HEK293 (cell line): Measurements from ENCODE around the gene TSC2.
"Not testable (repeated sequence)": the region's sequence is repeated elsewhere in the genome, so short reads cannot be mapped to it uniquely, and the experiment has no call there.

Experiments
- KLF16 ChIP-seq: fragments of 450-650 bp; formaldehyde crosslinking; IDR thresholded peaks from 2 replicates; pipeline ENCODE4 v1.5.1; 2017; ENCODE audit warnings: missing biosample characterization, missing genetic modification characterization
- RBAK ChIP-seq: fragments of 450-650 bp; formaldehyde crosslinking; IDR thresholded peaks from 2 replicates; pipeline ENCODE4 v1.5.1; 2016; ENCODE audit warnings: missing biosample characterization, missing genetic modification characterization
- YY1 ChIP-seq: fragments of 450-650 bp; formaldehyde crosslinking; IDR thresholded peaks from 2 replicates; pipeline ENCODE4 v1.5.1; 2018; ENCODE audit warnings: missing biosample characterization, missing genetic modification characterization
- ZNF324 ChIP-seq: fragments of 450-650 bp; formaldehyde crosslinking; IDR thresholded peaks from 2 replicates; pipeline ENCODE4 v1.5.1; 2016; ENCODE audit warnings: missing biosample characterization, missing genetic modification characterization
- ZNF37A ChIP-seq: fragments of 450-650 bp; IDR thresholded peaks from 2 replicates; pipeline ENCODE4 v1.5.1; 2018; ENCODE audit warnings: missing biosample characterization, missing genetic modification characterization
- ZNF423 ChIP-seq: fragments of 450-650 bp; formaldehyde crosslinking; IDR thresholded peaks from 2 replicates; pipeline ENCODE4 v1.5.1; 2016; ENCODE audit warnings: missing biosample characterization, missing genetic modification characterization
- ZNF621 ChIP-seq: fragments of 450-650 bp; formaldehyde crosslinking; IDR thresholded peaks from 2 replicates; pipeline ENCODE4 v1.5.1; 2017; ENCODE audit warnings: missing biosample characterization, missing genetic modification characterization
- TF ChIP-seq, protein P1 (sequence below): fragments of 450-650 bp; formaldehyde crosslinking; IDR thresholded peaks from 2 replicates; pipeline ENCODE4 v1.5.1; 2016; ENCODE audit warnings: missing biosample characterization, missing genetic modification characterization
- TF ChIP-seq, protein P2 (sequence below): fragments of 450-650 bp; formaldehyde crosslinking; IDR thresholded peaks from 2 replicates; pipeline ENCODE4 v1.5.1; 2016; ENCODE audit warnings: missing biosample characterization, missing genetic modification characterization

DNA sequence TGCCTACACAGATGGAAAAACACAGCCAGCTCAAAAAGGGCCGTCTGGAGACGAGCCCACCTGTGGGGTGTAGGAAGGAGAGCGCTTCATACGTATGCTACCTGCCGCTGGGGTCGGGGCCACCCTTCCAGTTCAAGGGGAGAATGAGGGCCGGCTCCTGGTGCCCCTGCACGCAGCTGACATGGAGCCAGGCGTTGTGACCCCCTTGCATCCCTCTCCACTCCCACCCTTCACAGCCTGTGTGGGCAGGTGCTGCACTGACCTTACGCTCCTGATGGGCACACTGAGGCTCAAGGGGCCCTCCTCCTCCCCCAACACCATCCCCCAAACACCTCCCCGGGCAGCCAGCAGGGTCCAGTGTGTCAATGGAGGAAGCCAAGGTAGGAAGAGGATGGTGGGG is 77.8 kb downstream of the TSC2 start:
- TF ChIP-seq ZNF37A, ZNF324, ZNF423, ZNF621, KLF16, YY1, RBAK (tag by site-specific recombination): not testable (repeated sequence)
- TF ChIP-seq, protein P1, sequence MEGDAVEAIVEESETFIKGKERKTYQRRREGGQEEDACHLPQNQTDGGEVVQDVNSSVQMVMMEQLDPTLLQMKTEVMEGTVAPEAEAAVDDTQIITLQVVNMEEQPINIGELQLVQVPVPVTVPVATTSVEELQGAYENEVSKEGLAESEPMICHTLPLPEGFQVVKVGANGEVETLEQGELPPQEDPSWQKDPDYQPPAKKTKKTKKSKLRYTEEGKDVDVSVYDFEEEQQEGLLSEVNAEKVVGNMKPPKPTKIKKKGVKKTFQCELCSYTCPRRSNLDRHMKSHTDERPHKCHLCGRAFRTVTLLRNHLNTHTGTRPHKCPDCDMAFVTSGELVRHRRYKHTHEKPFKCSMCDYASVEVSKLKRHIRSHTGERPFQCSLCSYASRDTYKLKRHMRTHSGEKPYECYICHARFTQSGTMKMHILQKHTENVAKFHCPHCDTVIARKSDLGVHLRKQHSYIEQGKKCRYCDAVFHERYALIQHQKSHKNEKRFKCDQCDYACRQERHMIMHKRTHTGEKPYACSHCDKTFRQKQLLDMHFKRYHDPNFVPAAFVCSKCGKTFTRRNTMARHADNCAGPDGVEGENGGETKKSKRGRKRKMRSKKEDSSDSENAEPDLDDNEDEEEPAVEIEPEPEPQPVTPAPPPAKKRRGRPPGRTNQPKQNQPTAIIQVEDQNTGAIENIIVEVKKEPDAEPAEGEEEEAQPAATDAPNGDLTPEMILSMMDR (tag by site-specific recombination), result not testable (repeated sequence)
- TF ChIP-seq, protein P2, sequence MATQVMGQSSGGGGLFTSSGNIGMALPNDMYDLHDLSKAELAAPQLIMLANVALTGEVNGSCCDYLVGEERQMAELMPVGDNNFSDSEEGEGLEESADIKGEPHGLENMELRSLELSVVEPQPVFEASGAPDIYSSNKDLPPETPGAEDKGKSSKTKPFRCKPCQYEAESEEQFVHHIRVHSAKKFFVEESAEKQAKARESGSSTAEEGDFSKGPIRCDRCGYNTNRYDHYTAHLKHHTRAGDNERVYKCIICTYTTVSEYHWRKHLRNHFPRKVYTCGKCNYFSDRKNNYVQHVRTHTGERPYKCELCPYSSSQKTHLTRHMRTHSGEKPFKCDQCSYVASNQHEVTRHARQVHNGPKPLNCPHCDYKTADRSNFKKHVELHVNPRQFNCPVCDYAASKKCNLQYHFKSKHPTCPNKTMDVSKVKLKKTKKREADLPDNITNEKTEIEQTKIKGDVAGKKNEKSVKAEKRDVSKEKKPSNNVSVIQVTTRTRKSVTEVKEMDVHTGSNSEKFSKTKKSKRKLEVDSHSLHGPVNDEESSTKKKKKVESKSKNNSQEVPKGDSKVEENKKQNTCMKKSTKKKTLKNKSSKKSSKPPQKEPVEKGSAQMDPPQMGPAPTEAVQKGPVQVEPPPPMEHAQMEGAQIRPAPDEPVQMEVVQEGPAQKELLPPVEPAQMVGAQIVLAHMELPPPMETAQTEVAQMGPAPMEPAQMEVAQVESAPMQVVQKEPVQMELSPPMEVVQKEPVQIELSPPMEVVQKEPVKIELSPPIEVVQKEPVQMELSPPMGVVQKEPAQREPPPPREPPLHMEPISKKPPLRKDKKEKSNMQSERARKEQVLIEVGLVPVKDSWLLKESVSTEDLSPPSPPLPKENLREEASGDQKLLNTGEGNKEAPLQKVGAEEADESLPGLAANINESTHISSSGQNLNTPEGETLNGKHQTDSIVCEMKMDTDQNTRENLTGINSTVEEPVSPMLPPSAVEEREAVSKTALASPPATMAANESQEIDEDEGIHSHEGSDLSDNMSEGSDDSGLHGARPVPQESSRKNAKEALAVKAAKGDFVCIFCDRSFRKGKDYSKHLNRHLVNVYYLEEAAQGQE (tag by site-specific recombination), result not testable (repeated sequence)
